ENCODE results near the gene INSRR. TPM values are rescaled to one million over a fixed set of nuclear protein-coding genes. Genes with fewer than 3 reads are reported as not detected.
A peak's percentile ranks its signal among the peaks of the same experiment; 100 is the strongest.

Gene INSRR
- total and polyA plus RNA-seq, 9 of the 15 experiments (the other 6 are each of a cell fraction or from before 2014, with no cell fraction given): 0.03 to 0.18 (median 0.06) TPM; not detected in 3

DNA sequence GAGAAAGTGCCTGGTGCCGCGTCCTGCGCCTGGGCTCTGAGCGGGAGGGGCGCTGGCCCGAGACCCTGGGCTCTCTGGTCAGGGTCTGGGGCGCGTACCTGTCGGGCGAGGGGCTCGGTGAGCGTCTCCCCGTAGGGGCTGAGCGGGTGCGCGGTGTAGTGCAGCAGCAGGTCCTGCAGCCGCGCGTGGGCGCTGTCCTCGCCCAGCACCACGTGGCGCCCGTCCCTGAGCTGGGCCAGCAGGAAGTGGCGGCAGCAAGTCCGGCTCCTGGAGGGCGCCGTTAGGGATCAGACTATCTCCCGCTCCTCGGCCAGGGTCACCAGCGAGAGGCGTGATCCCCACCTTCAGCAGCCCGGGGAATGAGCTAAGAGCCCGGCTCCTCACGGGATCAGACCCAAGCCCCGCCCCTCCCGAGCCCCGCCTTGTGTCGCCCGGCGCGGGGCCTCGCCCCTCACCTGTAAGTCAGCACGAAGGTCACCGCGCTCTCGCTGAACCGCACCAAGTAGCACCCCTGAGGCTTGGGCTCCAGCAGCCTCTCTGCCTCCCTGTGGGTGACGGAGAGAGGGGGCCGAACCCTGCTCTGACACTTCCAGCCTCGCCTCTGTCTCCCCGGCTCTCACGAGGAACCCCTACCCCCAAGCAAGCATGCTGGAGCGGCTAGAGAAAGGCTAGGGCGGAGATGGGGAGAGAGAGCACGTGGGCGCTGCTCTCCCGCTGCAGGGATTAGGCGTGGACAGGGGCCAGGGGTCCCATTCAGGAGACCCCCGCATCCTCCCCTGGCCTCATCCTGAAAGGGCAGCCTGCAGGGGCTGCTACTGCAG lies 45.0 kb downstream of the INSRR start (continued):
- TF ChIP-seq, protein P1, sequence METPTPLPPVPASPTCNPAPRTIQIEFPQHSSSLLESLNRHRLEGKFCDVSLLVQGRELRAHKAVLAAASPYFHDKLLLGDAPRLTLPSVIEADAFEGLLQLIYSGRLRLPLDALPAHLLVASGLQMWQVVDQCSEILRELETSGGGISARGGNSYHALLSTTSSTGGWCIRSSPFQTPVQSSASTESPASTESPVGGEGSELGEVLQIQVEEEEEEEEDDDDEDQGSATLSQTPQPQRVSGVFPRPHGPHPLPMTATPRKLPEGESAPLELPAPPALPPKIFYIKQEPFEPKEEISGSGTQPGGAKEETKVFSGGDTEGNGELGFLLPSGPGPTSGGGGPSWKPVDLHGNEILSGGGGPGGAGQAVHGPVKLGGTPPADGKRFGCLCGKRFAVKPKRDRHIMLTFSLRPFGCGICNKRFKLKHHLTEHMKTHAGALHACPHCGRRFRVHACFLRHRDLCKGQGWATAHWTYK (CRISPR knock-in tag; IDR thresholded peaks at IDR 0.05): peak; percentile 89; the same call in 1 of the 2 replicates
- TF ChIP-seq SP1 (CRISPR knock-in tag; IDR thresholded peaks at IDR 0.05): peak; percentile 80
- TF ChIP-seq KDM4B (IDR thresholded peaks at IDR 0.05; ENCODE audit: borderline replicate concordance in 2 of 2, low read depth in 1 of 2): no peak; a peak in 1 of 4 replicates
- peak; percentile 84 for TF ChIP-seq FIP1L1 (IDR thresholded peaks at IDR 0.05; ENCODE audit: low read depth, low read length, poor library complexity, severe bottlenecking)
- TF ChIP-seq PTRF (tag; IDR thresholded peaks at IDR 0.05): no peak
- no peak for TF ChIP-seq ZNF586 (CRISPR knock-in tag; conservative IDR thresholded peaks at IDR 0.05)
- TF ChIP-seq, protein P2, sequence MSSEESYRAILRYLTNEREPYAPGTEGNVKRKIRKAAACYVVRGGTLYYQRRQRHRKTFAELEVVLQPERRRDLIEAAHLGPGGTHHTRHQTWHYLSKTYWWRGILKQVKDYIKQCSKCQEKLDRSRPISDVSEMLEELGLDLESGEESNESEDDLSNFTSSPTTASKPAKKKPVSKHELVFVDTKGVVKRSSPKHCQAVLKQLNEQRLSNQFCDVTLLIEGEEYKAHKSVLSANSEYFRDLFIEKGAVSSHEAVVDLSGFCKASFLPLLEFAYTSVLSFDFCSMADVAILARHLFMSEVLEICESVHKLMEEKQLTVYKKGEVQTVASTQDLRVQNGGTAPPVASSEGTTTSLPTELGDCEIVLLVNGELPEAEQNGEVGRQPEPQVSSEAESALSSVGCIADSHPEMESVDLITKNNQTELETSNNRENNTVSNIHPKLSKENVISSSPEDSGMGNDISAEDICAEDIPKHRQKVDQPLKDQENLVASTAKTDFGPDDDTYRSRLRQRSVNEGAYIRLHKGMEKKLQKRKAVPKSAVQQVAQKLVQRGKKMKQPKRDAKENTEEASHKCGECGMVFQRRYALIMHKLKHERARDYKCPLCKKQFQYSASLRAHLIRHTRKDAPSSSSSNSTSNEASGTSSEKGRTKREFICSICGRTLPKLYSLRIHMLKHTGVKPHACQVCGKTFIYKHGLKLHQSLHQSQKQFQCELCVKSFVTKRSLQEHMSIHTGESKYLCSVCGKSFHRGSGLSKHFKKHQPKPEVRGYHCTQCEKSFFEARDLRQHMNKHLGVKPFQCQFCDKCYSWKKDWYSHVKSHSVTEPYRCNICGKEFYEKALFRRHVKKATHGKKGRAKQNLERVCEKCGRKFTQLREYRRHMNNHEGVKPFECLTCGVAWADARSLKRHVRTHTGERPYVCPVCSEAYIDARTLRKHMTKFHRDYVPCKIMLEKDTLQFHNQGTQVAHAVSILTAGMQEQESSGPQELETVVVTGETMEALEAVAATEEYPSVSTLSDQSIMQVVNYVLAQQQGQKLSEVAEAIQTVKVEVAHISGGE (CRISPR knock-in tag; IDR thresholded peaks at IDR 0.05): peak in 1 of 3 experiments; percentile 90; a peak in 2 of 6 replicates
- no peak for TF ChIP-seq ZNF282 (CRISPR knock-in tag; IDR thresholded peaks at IDR 0.05)
- TF ChIP-seq LCOR (CRISPR knock-in tag; IDR thresholded peaks at IDR 0.05): peak; percentile 85
- 0 out of 2 replicates have a peak, but pooled peaks have one; percentile 11 for TF ChIP-seq BCOR (IDR thresholded peaks at IDR 0.05)
- TF ChIP-seq, protein P3, sequence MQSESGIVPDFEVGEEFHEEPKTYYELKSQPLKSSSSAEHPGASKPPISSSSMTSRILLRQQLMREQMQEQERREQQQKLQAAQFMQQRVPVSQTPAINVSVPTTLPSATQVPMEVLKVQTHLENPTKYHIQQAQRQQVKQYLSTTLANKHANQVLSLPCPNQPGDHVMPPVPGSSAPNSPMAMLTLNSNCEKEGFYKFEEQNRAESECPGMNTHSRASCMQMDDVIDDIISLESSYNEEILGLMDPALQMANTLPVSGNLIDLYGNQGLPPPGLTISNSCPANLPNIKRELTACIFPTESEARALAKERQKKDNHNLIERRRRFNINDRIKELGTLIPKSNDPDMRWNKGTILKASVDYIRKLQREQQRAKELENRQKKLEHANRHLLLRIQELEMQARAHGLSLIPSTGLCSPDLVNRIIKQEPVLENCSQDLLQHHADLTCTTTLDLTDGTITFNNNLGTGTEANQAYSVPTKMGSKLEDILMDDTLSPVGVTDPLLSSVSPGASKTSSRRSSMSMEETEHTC (IDR thresholded peaks at IDR 0.05): 0 out of 2 replicates have a peak, but pooled peaks have one; percentile 11
- peak; percentile 66 to 75; a peak in 1 of 4 replicates for TF ChIP-seq SIN3A (IDR thresholded peaks at IDR 0.05; ENCODE audit: borderline replicate concordance in 2 of 2, control insufficient read depth in 1 of 2, low read depth in 2 of 2, low read length in 2 of 2)
- peak; percentile 73 for TF ChIP-seq CREM (IDR thresholded peaks at IDR 0.05; ENCODE audit: low read depth)
- TF ChIP-seq, protein P4, sequence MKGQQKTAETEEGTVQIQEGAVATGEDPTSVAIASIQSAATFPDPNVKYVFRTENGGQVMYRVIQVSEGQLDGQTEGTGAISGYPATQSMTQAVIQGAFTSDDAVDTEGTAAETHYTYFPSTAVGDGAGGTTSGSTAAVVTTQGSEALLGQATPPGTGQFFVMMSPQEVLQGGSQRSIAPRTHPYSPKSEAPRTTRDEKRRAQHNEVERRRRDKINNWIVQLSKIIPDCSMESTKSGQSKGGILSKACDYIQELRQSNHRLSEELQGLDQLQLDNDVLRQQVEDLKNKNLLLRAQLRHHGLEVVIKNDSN (CRISPR knock-in tag; IDR thresholded peaks at IDR 0.05): peak; percentile 94
- TF ChIP-seq, protein P5, sequence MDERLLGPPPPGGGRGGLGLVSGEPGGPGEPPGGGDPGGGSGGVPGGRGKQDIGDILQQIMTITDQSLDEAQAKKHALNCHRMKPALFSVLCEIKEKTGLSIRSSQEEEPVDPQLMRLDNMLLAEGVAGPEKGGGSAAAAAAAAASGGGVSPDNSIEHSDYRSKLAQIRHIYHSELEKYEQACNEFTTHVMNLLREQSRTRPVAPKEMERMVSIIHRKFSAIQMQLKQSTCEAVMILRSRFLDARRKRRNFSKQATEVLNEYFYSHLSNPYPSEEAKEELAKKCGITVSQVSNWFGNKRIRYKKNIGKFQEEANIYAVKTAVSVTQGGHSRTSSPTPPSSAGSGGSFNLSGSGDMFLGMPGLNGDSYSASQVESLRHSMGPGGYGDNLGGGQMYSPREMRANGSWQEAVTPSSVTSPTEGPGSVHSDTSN (CRISPR knock-in tag; IDR thresholded peaks at IDR 0.05; ENCODE audit: low read depth): 0 out of 2 replicates have a peak, but pooled peaks have one; percentile 29
- TF ChIP-seq, protein P5 (tag; conservative IDR thresholded peaks at IDR 0.05; ENCODE audit: low read depth): no peak

All from K562 (cell line).